C4-2B (cell line): ENCODE results near the gene CRYAB.

Experiments used
- ZFX ChIP-seq: fragments of 450-650 bp; IDR thresholded peaks from 2 replicates; pipeline ENCODE4 v1.6.1; 2017
- TF ChIP-seq, protein P1 (sequence below): fragments of 450-650 bp; conservative IDR thresholded peaks from 2 replicates; pipeline ENCODE4 v1.5.1; 2017; ENCODE audit warnings: mild to moderate bottlenecking

DNA sequence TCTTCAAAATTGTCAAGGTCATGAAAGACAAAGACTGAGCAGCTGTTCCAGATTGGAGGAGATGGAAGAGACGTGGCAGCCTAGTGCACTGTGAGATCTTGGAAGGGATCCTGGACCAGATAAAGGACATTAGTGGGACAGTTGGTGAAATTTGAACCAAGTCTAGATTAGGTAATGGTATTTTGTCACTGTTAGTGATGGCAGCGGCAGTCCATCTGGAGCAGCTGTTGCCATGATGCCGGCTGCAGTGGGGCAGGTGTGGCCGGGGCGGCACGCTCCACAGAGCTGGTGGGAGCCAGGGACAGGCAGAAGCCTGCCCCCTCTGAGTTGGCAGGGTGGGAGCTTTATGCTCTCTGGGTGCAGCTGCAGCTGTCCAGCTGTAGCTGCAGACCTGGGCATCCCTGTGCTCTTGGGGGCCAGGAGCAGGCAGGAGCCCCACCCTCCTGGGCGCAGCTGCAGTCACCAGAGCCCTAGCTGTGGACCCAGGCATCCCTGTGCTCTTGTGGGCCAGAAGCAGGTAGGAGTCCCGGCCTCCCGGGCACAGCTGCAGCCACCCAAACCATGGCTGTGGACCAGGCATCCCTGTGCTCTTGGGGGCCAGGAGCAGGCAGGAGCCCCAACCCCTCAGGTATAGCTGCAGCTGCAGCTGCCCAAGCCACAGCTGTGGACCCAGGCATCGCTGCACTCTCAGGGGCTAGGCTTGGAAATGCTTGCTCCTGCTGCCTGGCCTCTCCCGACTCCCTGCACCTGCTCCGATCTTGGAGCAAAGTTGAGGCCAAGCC lies 46.3 kb upstream of the CRYAB start:
- TF ChIP-seq, protein P1, sequence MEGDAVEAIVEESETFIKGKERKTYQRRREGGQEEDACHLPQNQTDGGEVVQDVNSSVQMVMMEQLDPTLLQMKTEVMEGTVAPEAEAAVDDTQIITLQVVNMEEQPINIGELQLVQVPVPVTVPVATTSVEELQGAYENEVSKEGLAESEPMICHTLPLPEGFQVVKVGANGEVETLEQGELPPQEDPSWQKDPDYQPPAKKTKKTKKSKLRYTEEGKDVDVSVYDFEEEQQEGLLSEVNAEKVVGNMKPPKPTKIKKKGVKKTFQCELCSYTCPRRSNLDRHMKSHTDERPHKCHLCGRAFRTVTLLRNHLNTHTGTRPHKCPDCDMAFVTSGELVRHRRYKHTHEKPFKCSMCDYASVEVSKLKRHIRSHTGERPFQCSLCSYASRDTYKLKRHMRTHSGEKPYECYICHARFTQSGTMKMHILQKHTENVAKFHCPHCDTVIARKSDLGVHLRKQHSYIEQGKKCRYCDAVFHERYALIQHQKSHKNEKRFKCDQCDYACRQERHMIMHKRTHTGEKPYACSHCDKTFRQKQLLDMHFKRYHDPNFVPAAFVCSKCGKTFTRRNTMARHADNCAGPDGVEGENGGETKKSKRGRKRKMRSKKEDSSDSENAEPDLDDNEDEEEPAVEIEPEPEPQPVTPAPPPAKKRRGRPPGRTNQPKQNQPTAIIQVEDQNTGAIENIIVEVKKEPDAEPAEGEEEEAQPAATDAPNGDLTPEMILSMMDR = no peak
- TF ChIP-seq ZFX = no peak
